Glomerular visceral epithelial cell (primary cell): Measurements from ENCODE around the gene PTPN20.

Experiments
- DNase-seq: peaks from one replicate; pipeline ENCODE4 v3.0.0-alpha.2; 2016; ENCODE audit errors: extremely low spot score

The PTPN20 gene

DNA sequence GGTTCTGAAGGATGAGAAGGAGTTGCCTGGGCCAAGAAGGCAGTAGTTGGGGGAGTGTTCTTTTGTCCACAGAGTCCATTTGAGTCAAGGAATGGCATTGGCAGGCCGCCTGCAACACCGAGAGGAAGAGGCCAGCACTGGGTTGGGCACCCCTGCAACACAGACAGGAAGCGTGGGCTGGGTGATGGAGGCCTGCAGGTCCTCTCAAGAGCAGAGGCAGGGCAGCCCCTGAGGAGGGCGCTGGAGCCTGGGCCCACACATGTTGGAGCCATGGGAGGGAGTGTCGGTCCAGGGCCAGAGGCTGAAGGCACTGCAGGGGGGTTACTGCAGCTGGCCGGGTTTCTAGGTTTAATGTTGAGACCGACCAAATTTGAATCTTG is 137.3 kb downstream of the PTPN20 start:
- DNase-seq, result no peak

DNA sequence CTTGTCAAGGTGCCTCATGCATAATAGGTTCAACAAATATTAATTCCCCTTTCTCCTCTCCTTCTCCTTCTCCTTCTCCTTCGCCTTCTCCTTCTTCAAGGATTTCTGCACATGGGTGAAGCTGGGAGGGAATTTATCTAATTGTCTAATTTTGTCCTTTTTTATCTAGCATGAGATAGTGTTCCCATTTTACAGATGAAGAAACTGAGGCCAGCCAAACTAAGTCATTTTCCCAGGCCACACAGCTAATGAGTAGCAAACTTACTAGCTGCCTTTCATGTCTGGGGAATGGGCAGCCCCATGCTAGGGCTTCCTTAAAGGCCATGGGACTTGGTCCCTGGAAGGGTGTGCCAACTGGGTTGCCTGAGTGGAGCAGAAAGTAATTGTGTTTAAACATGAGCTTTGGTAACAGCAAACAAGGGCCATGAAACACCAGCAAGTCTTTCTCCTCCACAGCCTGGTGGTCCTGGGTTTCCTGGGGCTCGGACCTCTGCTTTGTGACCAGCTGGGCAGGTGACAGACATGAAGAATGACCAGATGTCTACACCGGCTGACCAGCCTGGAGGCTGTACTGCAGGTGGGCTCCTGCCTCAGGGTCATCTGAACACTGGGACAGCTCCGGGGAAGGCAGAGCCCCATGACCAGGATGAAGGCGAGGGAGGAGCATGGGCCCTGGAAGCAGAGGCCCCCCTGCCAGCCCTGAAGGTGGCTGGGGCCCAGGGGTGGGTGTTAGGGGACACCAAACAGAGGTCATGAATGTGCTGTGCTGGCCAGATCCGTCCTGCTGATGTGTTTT is 138.0 kb downstream of the PTPN20 start:
- no peak for DNase-seq

DNA sequence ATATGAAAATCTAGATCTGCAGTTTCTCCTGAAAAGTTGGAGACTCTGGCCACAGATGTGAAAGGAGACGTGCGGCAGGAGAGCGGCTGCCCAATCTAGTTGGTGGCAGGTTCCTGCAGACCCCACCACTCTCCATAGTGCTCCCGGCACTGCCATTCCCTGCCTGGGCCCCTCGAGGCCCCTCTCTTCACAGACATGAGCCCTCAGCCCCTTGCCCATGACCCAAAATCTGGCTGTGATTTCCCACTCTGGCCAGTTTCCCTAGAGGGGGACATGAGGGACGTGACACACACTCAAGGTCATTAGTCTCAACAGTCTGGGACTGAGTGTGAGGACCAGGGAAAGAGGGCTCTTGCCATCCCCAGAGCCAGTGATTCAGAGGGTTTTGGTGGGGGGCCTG is 138.7 kb downstream of the PTPN20 start:
- DNase-seq, result no peak

DNA sequence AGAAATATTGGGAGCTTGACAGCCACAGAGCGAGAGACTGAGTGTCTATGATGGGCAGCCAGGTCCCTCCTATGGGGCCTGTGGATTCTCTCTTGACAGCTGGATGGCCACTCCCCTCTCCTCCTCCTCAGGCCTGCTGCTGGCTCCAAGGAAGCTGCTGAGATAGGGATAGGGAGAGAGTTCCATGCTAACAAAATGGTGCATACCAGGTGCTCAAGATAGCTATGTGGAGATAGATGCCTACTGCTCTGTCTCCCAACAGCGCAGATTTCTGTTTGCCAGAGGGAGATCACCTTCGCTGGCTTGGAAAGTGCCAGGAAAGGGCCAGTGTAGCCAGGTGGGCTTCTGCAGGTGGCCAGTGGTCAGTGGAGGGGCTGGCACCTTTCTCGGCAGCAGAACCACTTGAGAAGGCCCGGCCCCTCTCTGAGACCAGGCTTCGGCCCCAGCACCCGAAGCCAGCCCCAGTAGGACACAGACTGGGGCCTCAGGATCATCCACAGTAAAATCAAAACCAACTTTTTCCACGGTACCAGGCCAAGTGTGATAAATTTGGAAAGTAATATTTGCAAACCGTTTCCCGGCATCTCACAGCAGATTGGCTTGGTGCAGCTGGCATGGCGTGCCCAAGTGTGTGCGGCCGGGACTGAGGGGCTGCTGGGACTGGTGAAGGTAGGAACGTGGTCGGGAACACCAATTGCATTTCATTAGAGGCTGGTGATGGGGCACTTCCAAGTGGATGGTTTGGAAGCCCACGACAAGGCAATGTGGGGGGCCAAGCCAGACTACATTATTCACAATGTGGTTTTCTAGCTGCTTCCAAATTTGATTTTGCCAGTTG is 139.6 kb downstream of the PTPN20 start:
- DNase-seq, result no peak

DNA sequence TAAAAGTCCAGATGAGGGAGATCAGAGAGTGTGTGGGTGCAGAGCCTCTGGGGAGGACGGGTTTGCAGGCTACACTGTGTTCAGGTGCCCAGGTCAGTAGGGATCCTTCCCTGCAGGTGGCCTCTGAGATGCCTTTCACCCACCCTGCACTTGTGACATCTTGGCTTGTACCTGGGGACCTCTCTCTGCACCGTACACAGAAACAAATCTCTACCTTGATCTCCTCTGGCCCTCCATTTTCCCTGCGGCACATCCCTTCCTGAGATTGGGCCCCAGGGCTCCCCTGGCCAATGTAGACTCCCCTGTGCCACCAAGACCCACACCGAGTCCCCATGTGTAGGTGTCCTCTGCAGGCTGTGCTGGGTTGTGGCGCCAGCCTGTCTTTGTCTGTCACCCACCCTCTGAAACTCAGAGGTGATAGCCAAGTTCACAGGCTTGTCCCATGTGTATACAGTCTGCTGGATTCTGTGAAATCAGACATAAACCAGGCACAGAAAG is 140.6 kb downstream of the PTPN20 start:
- DNase-seq, result no peak
